GM19324 (cell line): ENCODE results near the gene MBNL2.

Experiments
- ATAC-seq: cut with Tn5 transposase; IDR thresholded peaks from one replicate; pipeline ENCODE4 v1.9.1; 2021; ENCODE audit warnings: mild to moderate bottlenecking, moderate library complexity; ENCODE audit not compliant: unreplicated experiment, low FRiP score

The MBNL2 gene

GRCh38 chr13:97364827-97365226, 142.7 kb downstream of the MBNL2 start:
- no peak for ATAC-seq

- ATAC-seq, result no peak
Observed at GRCh38 chr13:97366172-97366688, 144.1 kb downstream of the MBNL2 start.

- ATAC-seq, result no peak
Observed at GRCh38 chr13:97367016-97367822, 145.1 kb downstream of the MBNL2 start.

- peak; percentile 81 for ATAC-seq
Observed at GRCh38 chr13:97369261-97369893, 147.2 kb downstream of the MBNL2 start.

- no peak for ATAC-seq
Observed at GRCh38 chr13:97371486-97372109, 149.5 kb downstream of the MBNL2 start.

GRCh38 chr13:97372936-97373335, 150.8 kb downstream of the MBNL2 start:
- no peak for ATAC-seq

- ATAC-seq, result no peak
Observed at GRCh38 chr13:97373787-97374186, 151.7 kb downstream of the MBNL2 start.

- ATAC-seq, result no peak
Observed at GRCh38 chr13:97376981-97377380, 154.8 kb downstream of the MBNL2 start.

GRCh38 chr13:97379386-97379785, 157.3 kb downstream of the MBNL2 start:
- ATAC-seq, result no peak

GRCh38 chr13:97380696-97381095, 158.6 kb downstream of the MBNL2 start:
- no peak for ATAC-seq

GRCh38 chr13:97381189-97381588, 159.1 kb downstream of the MBNL2 start:
- no peak for ATAC-seq

- ATAC-seq, result no peak
Observed at GRCh38 chr13:97382276-97382675, 160.1 kb downstream of the MBNL2 start.

- ATAC-seq, result no peak
Observed at GRCh38 chr13:97384371-97384770, 162.2 kb downstream of the MBNL2 start.

GRCh38 chr13:97385146-97385545, 163.0 kb downstream of the MBNL2 start:
- ATAC-seq, result no peak

- no peak for ATAC-seq
Observed at GRCh38 chr13:97385854-97386253, 163.7 kb downstream of the MBNL2 start.

GRCh38 chr13:97386801-97387484, 164.8 kb downstream of the MBNL2 start:
- ATAC-seq, result no peak

- no peak for ATAC-seq
Observed at GRCh38 chr13:97387485-97387839, 165.3 kb downstream of the MBNL2 start.

GRCh38 chr13:97387890-97388289, 165.8 kb downstream of the MBNL2 start:
- ATAC-seq, result no peak

GRCh38 chr13:97388373-97388772, 166.2 kb downstream of the MBNL2 start:
- no peak for ATAC-seq

- ATAC-seq, result no peak
Observed at GRCh38 chr13:97390941-97391600, 168.9 kb downstream of the MBNL2 start.
